GM12878 (cell line): Measurements from ENCODE around the gene TEX261. TPM values are rescaled to one million over a fixed set of nuclear protein-coding genes. Genes with fewer than 3 reads are reported as not detected.

ENCODE experiments used
- ATAC-seq: fragments of 200-7000 bp; cut with Tn5 transposase; 3 replicates; pipeline ENCODE4 v1.9.1; 2020; ENCODE audit warnings: mild to moderate bottlenecking, moderate library complexity
- BruUV-seq: library from RNA; stranded (reverse); fragments of 400-500 nt; replicated peaks from 2 replicates; lab custom pipeline; 2021; lab: Mats Ljungman, UMichigan
- CTCF ChIA-PET: fragments of 300-600 bp; sonication (Branson Sonifier 250); formaldehyde crosslinking; extraction: SDS; loops from one replicate; lab custom pipeline; 2021; ENCODE audit warnings: inconsistent platforms; lab: Yijun Ruan, JAX
- POLR2A ChIA-PET: fragments of 350-600 bp; formaldehyde crosslinking; extraction: SDS; loops from one replicate; lab custom pipeline; 2021; ENCODE audit warnings: inconsistent platforms; lab: Charles Lee
- RAD21 ChIA-PET: fragments of 300-600 bp; sonication (Branson Sonifier 250); formaldehyde crosslinking; loops from one replicate; lab custom pipeline; 2023; ENCODE audit warnings: antibody characterized with exemption; ENCODE audit not compliant: unreplicated experiment; lab: Charles Lee
- SMC1A ChIA-PET: fragments of 300-600 bp; sonication (Branson Sonifier 250); formaldehyde crosslinking; loops from one replicate; lab custom pipeline; 2023; ENCODE audit not compliant: unreplicated experiment, uncharacterized antibody; lab: Charles Lee
- DNase-seq: peaks from one replicate; pipeline ENCODE4 v3.0.0-alpha.2; 2011; ENCODE audit warnings: low read depth, low spot score
- FAIRE-seq: peaks from 3 replicates; lab custom pipeline; 2011; peaks lifted over from hg19 to GRCh38; lab: Jason Lieb, UNC
- H2AFZ ChIP-seq: 2 replicates; pipeline ENCODE4 v1.6.0; 2011; ENCODE audit warnings: low read depth, low read length, control low read depth; ENCODE audit not compliant: control insufficient read depth
- H3K27ac ChIP-seq: 2 replicates; pipeline ENCODE4 v1.5.1; 2011; ENCODE audit warnings: control low read depth; ENCODE audit not compliant: control insufficient read depth, insufficient read depth
- H3K27me3 ChIP-seq, 2 experiments: replicated peaks in 1 of 2; 2 replicates each; pipeline versions ENCODE4 v1.6.0 to v1.6.1; 2011; ENCODE audit warnings: low read length in 1 of 2; ENCODE audit not compliant: control insufficient read depth in 2 of 2, insufficient read depth in 2 of 2
- H3K36me3 ChIP-seq, 2 experiments: 2 replicates each; pipeline ENCODE4 v1.5.1; 2011; ENCODE audit warnings: low read length in 1 of 2; ENCODE audit not compliant: control insufficient read depth in 2 of 2, insufficient read depth in 2 of 2
- H3K4me1 ChIP-seq: 2 replicates; pipeline ENCODE4 v1.6.1; 2011; ENCODE audit warnings: mild to moderate bottlenecking, low read length, moderate library complexity, mixed read lengths; ENCODE audit not compliant: control insufficient read depth, insufficient read depth
- H3K4me2 ChIP-seq: 2 replicates; pipeline ENCODE4 v1.6.0; 2011; ENCODE audit warnings: control low read depth; ENCODE audit not compliant: control insufficient read depth, insufficient read depth
- H3K4me3 ChIP-seq: fragments of 200-600 bp; sonication (generic); 2 replicates; pipeline ENCODE4 v1.5.1; 2016
- H3K79me2 ChIP-seq: 2 replicates; pipeline ENCODE4 v1.6.0; 2011; ENCODE audit warnings: low read length; ENCODE audit not compliant: control insufficient read depth, insufficient read depth
- H3K9ac ChIP-seq: 2 replicates; pipeline ENCODE4 v1.8.0; 2011; ENCODE audit warnings: low read length, control low read depth, mixed read lengths; ENCODE audit not compliant: control insufficient read depth, insufficient read depth
- H3K9me3 ChIP-seq: replicated peaks from 3 replicates; pipeline ENCODE4 v1.5.1; 2011; ENCODE audit warnings: mild to moderate bottlenecking, low read length; ENCODE audit not compliant: control insufficient read depth, insufficient read depth
- H4K20me1 ChIP-seq: 2 replicates; pipeline ENCODE4 v1.6.0; 2011; ENCODE audit not compliant: control insufficient read depth, insufficient read depth
- CTCF ChIP-seq, 3 experiments: IDR thresholded peaks in 2 of 3; conservative IDR thresholded peaks in 1 of 3; 2 replicates each; pipeline ENCODE4 v1.5.1; 2011; ENCODE audit warnings: low read depth in 3 of 3, low read length in 3 of 3, mild to moderate bottlenecking in 3 of 3, control low read depth in 2 of 3, moderate library complexity in 2 of 3, inconsistent platforms in 1 of 3, mixed read lengths in 1 of 3; ENCODE audit not compliant: control insufficient read depth in 2 of 3, insufficient read depth in 1 of 3; ENCODE audit errors: extremely low read depth in 1 of 3
- HCFC1 ChIP-seq: fragments of 150-350 bp; IDR thresholded peaks from 2 replicates; pipeline ENCODE4 v1.6.1; 2014; ENCODE audit warnings: low read length
- RAD21 ChIP-seq: IDR thresholded peaks from 2 replicates; pipeline ENCODE4 v1.6.1; 2011; ENCODE audit warnings: mild to moderate bottlenecking, low read depth, low read length, moderate library complexity; ENCODE audit not compliant: insufficient read depth
- SMC3 ChIP-seq: IDR thresholded peaks from 2 replicates; pipeline ENCODE4 v1.6.1; 2011; ENCODE audit warnings: low read length, improper control_type of control experiment, borderline replicate concordance
- SRF ChIP-seq, 2 experiments: IDR thresholded peaks; 2 replicates each; pipeline ENCODE4 v1.6.1; 2011; ENCODE audit warnings: low read depth in 2 of 2, low read length in 2 of 2, mild to moderate bottlenecking in 1 of 2, moderate library complexity in 1 of 2
- STAT3 ChIP-seq: IDR thresholded peaks from 2 replicates; pipeline ENCODE4 v1.6.1; 2011; ENCODE audit warnings: low read depth, low read length, improper control_type of control experiment
- WGBS: methylation state at CpG from one replicate; pipeline ENCODE4 v1.1.6; 2016; ENCODE audit warnings: low lambda C conversion rate; ENCODE audit not compliant: insufficient replicate concordance, insufficient coverage; ENCODE audit errors: missing lambda C conversion rate; 5-methylcytosine and 5-hydroxymethylcytosine counted together
- in situ Hi-C: fragments of 300-500 bp; cut with MboI; formaldehyde crosslinking; loops from 9 replicates; pipeline ENCODE4 v1.14.3; 2018; ENCODE audit warnings: mixed read lengths
- intact Hi-C: fragments of 100-400 bp; cut with micrococcal nuclease; formaldehyde crosslinking; loops from one replicate; pipeline ENCODE4 v1.14.2; 2022; ENCODE audit not compliant: unreplicated experiment
- polyA plus RNA-seq, 11 experiments: library from polyadenylated mRNA; depleted of rRNA in 4 of 11; unstranded in 6 of 11; stranded (reverse) in 5 of 11; fragments of >200 nt; fragmentation: Nextera tagmentation in 4 of 11; fragmentation: Illumina TruSeq in 1 of 11; extraction: Ambion mirVana in 4 of 11; extraction: Trizol in 1 of 11; gene quantifications; 1 replicate in 1 of 11; 2 replicates in 10 of 11; pipeline versions ENCODE4 v1.2.1 to v1.2.3, GENCODE V29; 2011 to 2016; ENCODE audit warnings: inconsistent platforms in 2 of 11, missing spikeins in 2 of 11, low read depth in 1 of 11
- total RNA-seq, 4 experiments: library from RNA; depleted of rRNA in 3 of 4; stranded (reverse); fragments of >200 nt in 3 of 4; fragmentation: Illumina TruSeq in 1 of 4; extraction: Trizol in 1 of 4; gene quantifications; 2 replicates each; pipeline versions ENCODE4 v1.2.1 to v1.2.3, GENCODE V29; 2013 to 2021

Gene TEX261
- total and polyA plus RNA-seq, 10 of the 15 experiments (the other 5 are each of a cell fraction or from before 2014, with no cell fraction given): 5.5 to 75.6 (median 40.3) TPM

DNA sequence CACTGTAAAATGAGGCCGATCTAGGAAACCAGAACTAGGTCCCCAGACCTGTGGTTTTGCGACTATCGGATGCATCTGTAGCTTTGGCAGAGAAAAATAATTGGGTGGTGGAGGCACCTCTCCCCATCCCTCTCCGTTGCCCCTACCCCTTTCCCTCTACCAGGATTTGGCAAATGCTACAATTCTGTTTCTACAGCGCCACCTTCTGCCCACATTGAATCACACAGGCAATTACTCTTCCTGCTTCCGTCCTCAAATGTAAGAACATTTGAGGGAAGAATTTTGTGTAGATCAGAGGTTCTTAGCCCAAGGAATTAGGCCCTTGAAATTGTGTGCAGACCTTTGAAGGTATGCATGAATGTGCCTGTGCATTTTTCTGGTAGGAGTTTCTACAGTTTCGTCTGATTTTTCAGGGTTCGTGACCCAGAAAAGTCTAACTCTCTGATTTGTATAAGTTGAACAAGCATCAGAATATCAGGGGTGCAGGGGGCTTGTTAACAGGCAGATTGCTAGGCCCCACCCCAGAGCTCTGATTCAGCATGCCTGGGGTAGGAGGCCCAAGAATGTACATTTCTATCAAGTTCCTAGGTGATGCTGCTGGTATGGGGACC lies 47.7 kb downstream of the TEX261 start:
- DNase-seq: no peak
- ChIA-PET SMC1A (interaction anchor here (1.0 to 1.5 kb wide), 6 partner anchors 31 to 643 kb away, joined by 3 to 6 read pairs (median 4); no protein-coding TSS in a partner anchor), POLR2A (no interaction called here), CTCF (interaction anchor here (0.7 to 5.3 kb wide), 12 partner anchors 12 to 643 kb away, joined by 3 to 94 read pairs (median 8); partner anchors contain the start of gene ATP6V1B1), RAD21 (no interaction called here)
- H2AFZ ChIP-seq: no peak overlapping the region
- intact Hi-C loops: loop anchor here (1.0 to 10.0 kb wide), 3 partner anchors 76 to 642 kb away; partner anchors contain the start of gene FAM136A
- H3K27me3 ChIP-seq: no peaks in the 10 kb centered on the region
- no peaks in the 10 kb centered on the region for H3K9me3 ChIP-seq
- peak; percentile 44 for FAIRE-seq
- no peaks in the 10 kb centered on the region for H3K79me2 ChIP-seq
- WGBS: 21% methylated on average over 8 of the region's 8 CpGs
- H3K4me1 ChIP-seq: no peaks in the 10 kb centered on the region; the same call in 1 of the 2 replicates
- TF ChIP-seq CTCF (IDR thresholded peaks at IDR 0.05 in 2 of 3, conservative IDR thresholded peaks at IDR 0.05 in 1 of 3; ENCODE audit: control insufficient read depth in 2 of 3, extremely low read depth in 1 of 3, insufficient read depth in 1 of 3, low read depth in 3 of 3, low read length in 3 of 3) (peak; percentile 73 to 86 (median 80)), SRF (IDR thresholded peaks at IDR 0.05; ENCODE audit: low read depth in 2 of 2, low read length in 2 of 2) (no peak), SMC3 (peak; percentile 55), HCFC1 (no peak), RAD21 (peak; percentile 57), STAT3 (no peak)
- H3K4me3 ChIP-seq: no peak overlapping the region
- no peak overlapping the region for H3K9ac ChIP-seq
- no peaks in the 10 kb centered on the region for H3K36me3 ChIP-seq
- H3K4me2 ChIP-seq: no peak overlapping the region
- BruUV-seq: no TSS peak
- in situ Hi-C loops: loop anchor here (5.0 to 10.0 kb wide), 2 partner anchors 80 to 642 kb away; partner anchors contain the start of gene FAM136A
- peak; percentile 56 for ATAC-seq
- H3K27ac ChIP-seq: no peak overlapping the region
- no peaks in the 10 kb centered on the region for H4K20me1 ChIP-seq
